Fibroblast of villous mesenchyme (primary cell): ENCODE results near the gene SPATS2. TPM values are rescaled to one million over a fixed set of nuclear protein-coding genes. Genes with fewer than 3 reads are reported as not detected.

Experiments used
- DNase-seq: peaks from one replicate; pipeline ENCODE4 v3.0.0-alpha.2; 2010; ENCODE audit warnings: low read depth
- H3K4me3 ChIP-seq: 2 replicates; pipeline ENCODE4 v1.5.1; 2011; ENCODE audit warnings: low read depth, mild to moderate bottlenecking, low read length
- CTCF ChIP-seq: IDR thresholded peaks from 2 replicates; pipeline ENCODE4 v1.5.1; 2012; ENCODE audit warnings: low read depth, mild to moderate bottlenecking, low read length; ENCODE audit not compliant: insufficient read depth
- total RNA-seq: library from RNA; depleted of rRNA; stranded (reverse); fragments of >200 nt; gene quantifications from 2 replicates; pipeline ENCODE4 v1.2.3, GENCODE V29; 2012

The SPATS2 gene
- total RNA-seq, 1 donor: 32.4 TPM

GRCh38 chr12:49539406-49540228, 172.4 kb downstream of the SPATS2 start:
- no peak for TF ChIP-seq CTCF
- no peak for DNase-seq
- no peak overlapping the region for H3K4me3 ChIP-seq

DNA sequence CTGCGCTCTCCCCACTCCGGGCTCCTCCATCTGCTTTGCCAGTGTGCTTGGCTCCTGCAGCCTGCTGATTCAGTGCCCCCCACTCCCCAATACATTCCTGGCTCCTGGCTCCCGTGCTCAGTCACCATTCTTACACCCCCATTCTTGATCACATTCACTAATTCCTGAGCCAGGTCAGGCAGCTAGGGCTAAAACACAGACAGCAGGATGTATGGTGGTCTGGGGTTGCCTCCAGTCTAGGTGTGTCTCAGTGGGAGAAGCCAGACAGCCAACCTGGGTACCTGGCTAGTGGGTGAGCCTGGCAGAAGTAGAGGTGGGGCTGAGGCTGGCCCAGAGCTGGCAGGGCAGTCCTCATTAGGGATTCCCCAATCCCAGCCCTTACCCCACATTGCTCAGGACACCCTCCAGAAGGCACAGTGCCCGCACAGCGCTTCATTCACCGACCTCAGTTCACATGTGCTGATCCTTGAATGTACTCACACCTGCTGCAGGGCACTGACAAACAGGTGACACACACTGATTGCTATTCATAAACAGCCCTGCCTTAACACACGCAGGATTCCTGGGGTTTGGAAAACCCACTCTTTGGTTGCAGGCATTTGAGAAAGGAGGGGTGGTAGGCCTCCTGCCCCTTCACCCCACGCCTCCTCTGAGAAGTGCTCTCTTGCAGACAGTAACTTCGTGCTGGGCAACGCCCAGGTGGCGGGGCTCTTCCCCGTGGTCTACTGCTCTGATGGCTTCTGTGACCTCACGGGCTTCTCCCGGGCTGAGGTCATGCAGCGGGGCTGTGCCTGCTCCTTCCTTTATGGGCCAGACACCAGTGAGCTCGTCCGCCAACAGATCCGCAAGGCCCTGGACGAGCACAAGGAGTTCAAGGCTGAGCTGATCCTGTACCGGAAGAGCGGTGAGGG, 173.2 kb downstream of the SPATS2 start:
- H3K4me3 ChIP-seq: no peak overlapping the region
- DNase-seq: no peak
- TF ChIP-seq CTCF: no peak

GRCh38 chr12:49541140-49541861, 174.0 kb downstream of the SPATS2 start:
- H3K4me3 ChIP-seq: no peak overlapping the region
- no peak for TF ChIP-seq CTCF
- no peak for DNase-seq

DNA sequence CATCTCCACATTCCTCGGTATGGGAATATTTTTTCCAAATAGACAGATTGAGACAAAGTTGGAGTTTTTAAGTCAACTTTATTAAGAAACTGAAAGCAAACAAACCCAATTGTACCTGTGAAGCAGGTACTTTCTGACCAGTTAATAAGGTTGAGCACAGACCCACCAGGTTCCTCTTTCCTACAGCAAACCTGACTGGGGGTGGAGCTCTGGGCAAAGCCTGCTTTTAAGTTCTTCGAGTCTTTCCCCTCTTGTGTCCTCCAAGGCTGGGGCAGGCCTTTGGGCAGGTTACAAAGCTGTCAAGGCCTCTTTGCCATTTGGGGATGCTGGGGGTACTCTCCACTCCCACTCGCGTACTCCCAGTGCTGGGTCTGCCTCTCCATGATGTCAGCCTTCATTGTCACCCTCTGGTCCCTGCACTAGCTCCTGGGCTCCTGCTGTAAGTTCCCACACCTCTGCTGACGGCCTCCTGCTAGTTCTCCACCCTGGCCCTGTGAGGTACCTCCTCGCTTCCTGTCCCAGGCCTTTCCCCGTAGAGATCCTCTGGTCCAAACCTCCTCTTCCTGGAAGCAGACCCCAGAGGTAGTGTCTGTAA, 174.7 kb downstream of the SPATS2 start:
- no peak for TF ChIP-seq CTCF
- no peak for DNase-seq
- no peak overlapping the region for H3K4me3 ChIP-seq

DNA sequence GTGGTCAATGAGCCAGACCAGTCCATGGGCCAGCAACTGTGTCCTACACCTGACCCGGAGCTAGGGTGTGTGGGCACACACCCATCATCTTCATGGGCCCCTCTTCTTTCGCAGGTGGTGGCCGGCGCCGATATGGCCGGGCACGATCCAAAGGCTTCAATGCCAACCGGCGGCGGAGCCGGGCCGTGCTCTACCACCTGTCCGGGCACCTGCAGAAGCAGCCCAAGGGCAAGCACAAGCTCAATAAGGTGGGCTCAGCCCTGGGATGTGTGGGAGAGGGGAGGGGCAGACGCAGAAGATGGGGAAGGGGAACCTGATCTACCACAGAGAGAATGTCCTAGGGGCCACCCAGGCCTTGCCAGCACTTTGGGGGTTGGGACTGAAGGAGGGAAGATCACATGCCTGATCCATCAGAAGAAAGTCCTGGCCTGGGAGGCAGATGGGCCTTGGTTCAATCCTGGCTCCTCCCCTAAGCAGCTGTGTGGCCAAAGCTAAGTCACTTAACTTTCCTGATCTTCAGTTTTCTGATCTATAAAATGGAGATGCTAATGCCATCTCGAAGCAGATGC, 175.4 kb downstream of the SPATS2 start:
- no peak for TF ChIP-seq CTCF
- H3K4me3 ChIP-seq: no peak overlapping the region
- DNase-seq: no peak
